ENCODE data around the gene ATRX.
"Not testable (repeated sequence)": the region's sequence is repeated elsewhere in the genome, so short reads cannot be mapped to it uniquely, and the experiment has no call there.

The ATRX gene

GRCh38 chrX:77785486-77786364 is at the start of gene ATRX:
Gene ATRX, minus strand, starts transcription at chrX:77786216. Its CDS starts 215 bp downstream, at chrX:77786001.
- DNase-seq (ENCODE audit: low read depth), result peak; percentile 51

- not testable (repeated sequence) for DNase-seq (ENCODE audit: low read depth)
Observed at GRCh38 chrX:77831544-77831943, 45.5 kb upstream of the ATRX start.

- DNase-seq (ENCODE audit: low read depth), result not testable (repeated sequence)
Observed at GRCh38 chrX:77821989-77822388, 36.0 kb upstream of the ATRX start.

GRCh38 chrX:77820091-77820727 is 34.2 kb upstream of the ATRX start:
- DNase-seq (ENCODE audit: low read depth), result no peak

GRCh38 chrX:77814210-77814609 is 28.2 kb upstream of the ATRX start:
- DNase-seq (ENCODE audit: low read depth), result no peak

- no peak for DNase-seq (ENCODE audit: low read depth)
Observed at GRCh38 chrX:77802201-77802600, 16.2 kb upstream of the ATRX start.

- no peak for DNase-seq (ENCODE audit: low read depth)
Observed at GRCh38 chrX:77795124-77795523, 9.1 kb upstream of the ATRX start.

GRCh38 chrX:77793946-77794345 is 7.9 kb upstream of the ATRX start:
- DNase-seq (ENCODE audit: low read depth), result no peak

GRCh38 chrX:77788050-77788449 is 2.0 kb upstream of the ATRX start:
- no peak for DNase-seq (ENCODE audit: low read depth)

GRCh38 chrX:77786365-77786680 is 307 bp upstream of the ATRX start:
- DNase-seq (ENCODE audit: low read depth), result no peak

GRCh38 chrX:77779695-77780094 is 6.3 kb downstream of the ATRX start:
- DNase-seq (ENCODE audit: low read depth), result no peak

- no peak for DNase-seq (ENCODE audit: low read depth)
Observed at GRCh38 chrX:77776659-77777058, 9.4 kb downstream of the ATRX start.

GRCh38 chrX:77771601-77772000 is 14.4 kb downstream of the ATRX start:
- no peak for DNase-seq (ENCODE audit: low read depth)

GRCh38 chrX:77768787-77769186 is 17.2 kb downstream of the ATRX start:
- no peak for DNase-seq (ENCODE audit: low read depth)

GRCh38 chrX:77766212-77766611 is 19.8 kb downstream of the ATRX start:
- DNase-seq (ENCODE audit: low read depth), result not testable (repeated sequence)

- DNase-seq (ENCODE audit: low read depth), result no peak
Observed at GRCh38 chrX:77755561-77755960, 30.5 kb downstream of the ATRX start.

GRCh38 chrX:77753942-77754341 is 32.1 kb downstream of the ATRX start:
- not testable (repeated sequence) for DNase-seq (ENCODE audit: low read depth)

GRCh38 chrX:77749695-77750094 is 36.3 kb downstream of the ATRX start:
- DNase-seq (ENCODE audit: low read depth), result no peak

GRCh38 chrX:77743720-77744119 is 42.3 kb downstream of the ATRX start:
- no peak for DNase-seq (ENCODE audit: low read depth)

- no peak for DNase-seq (ENCODE audit: low read depth)
Observed at GRCh38 chrX:77742788-77743476, 43.1 kb downstream of the ATRX start.

- DNase-seq (ENCODE audit: low read depth), result no peak
Observed at GRCh38 chrX:77740376-77740905, 45.6 kb downstream of the ATRX start.

- no peak for DNase-seq (ENCODE audit: low read depth)
Observed at GRCh38 chrX:77733342-77733741, 52.7 kb downstream of the ATRX start.
